ENCODE results near the gene SLC16A9. TPM values are rescaled to one million over a fixed set of nuclear protein-coding genes. Genes with fewer than 3 reads are reported as not detected.
"Not testable (repeated sequence)": the region's sequence is repeated elsewhere in the genome, so short reads cannot be mapped to it uniquely, and the experiment has no call there.

SLC16A9 gene
- polyA plus RNA-seq, 1 experiment: 0.05 TPM

DNA sequence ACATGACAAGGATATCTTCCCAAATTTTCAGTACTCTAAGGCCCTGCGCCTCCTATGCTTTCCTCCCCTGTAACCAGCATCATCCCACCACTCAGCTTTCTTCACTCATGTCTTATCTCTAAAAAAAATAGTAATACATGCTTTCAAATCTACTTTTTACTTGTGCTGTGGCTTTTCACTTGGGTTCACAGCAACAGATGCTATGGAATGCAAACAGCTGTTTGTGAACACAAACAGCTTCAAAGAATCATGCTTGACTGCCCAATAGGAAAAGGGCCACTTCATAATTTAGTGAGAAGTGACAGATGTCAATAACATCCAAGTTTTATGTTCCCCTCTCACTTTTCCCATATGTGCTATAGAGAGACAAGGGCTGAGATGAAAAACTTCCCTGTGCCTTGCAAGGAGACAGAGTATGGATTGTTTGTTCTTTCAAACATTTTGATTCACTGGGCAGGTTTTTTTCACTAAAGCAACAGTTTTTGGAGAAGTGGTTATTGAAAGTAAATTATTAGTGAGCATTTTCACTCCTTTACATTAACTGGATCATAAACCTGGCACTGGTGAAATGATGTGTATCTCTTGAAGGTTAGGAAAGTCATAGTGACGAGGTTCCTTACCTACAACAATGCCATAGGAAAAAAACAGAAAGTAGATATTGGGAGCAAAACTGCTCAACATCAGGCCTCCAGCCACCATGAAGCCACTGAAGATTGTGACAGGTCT is 37.3 kb downstream of the SLC16A9 start:
- no peak for TF ChIP-seq CTCF (IDR thresholded peaks at IDR 0.05; ENCODE audit: insufficient read depth, low read depth, low read length)
- H3K36me3 ChIP-seq (ENCODE audit: control insufficient read depth, insufficient read depth, low read length): no peaks in the 10 kb centered on the region
- H3K4me3 ChIP-seq (ENCODE audit: low read depth, low read length): no peak overlapping the region
- no peak for DNase-seq (ENCODE audit: low read depth)
- POLR2A ChIA-PET: no interaction called here
- no peaks in the 10 kb centered on the region for H3K27me3 ChIP-seq (ENCODE audit: control insufficient read depth, insufficient read depth, low read length)
- CTCF ChIA-PET: no interaction called here

DNA sequence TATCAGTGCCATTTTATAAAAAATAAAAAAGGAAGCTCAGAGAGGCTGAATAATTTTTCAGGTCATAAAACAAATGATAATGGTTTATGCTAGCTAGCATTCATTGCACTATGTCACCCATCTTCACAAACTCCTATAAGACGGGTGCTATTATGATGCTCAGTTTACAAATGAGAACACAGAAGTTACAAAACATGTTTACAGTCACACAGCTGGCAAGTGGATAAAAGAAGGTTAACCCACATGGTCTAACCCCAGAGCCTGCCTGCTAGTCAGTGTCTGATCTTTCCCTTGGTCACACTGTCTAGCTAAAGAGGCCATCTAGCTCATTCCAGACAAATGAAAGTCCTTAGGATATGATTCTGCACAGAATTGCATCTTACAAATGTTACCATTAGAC is 39.4 kb downstream of the SLC16A9 start:
- Histone ChIP-seq H3K27me3 (ENCODE audit: control insufficient read depth, insufficient read depth, low read length) (no peaks in the 10 kb centered on the region), H3K36me3 (ENCODE audit: control insufficient read depth, insufficient read depth, low read length) (no peaks in the 10 kb centered on the region), H3K4me3 (ENCODE audit: low read depth, low read length) (no peak overlapping the region)
- DNase-seq (ENCODE audit: low read depth): no peak
- CTCF ChIA-PET: interaction anchor here (1.0 kb wide), 1 partner anchor 9 kb away, joined by 3 read pairs; no protein-coding TSS in a partner anchor
- no peak for TF ChIP-seq CTCF (IDR thresholded peaks at IDR 0.05; ENCODE audit: insufficient read depth, low read depth, low read length)
- POLR2A ChIA-PET: no interaction called here

GRCh38 chr10:59668096-59668495 is 41.6 kb downstream of the SLC16A9 start:
- CTCF ChIA-PET: no interaction called here
- H3K27me3 ChIP-seq (ENCODE audit: control insufficient read depth, insufficient read depth, low read length): no peaks in the 10 kb centered on the region
- TF ChIP-seq CTCF (IDR thresholded peaks at IDR 0.05; ENCODE audit: insufficient read depth, low read depth, low read length): no peak
- no peak for DNase-seq (ENCODE audit: low read depth)
- POLR2A ChIA-PET: no interaction called here
- no peak overlapping the region for H3K4me3 ChIP-seq (ENCODE audit: low read depth, low read length)
- no peaks in the 10 kb centered on the region for H3K36me3 ChIP-seq (ENCODE audit: control insufficient read depth, insufficient read depth, low read length)

- H3K4me3 ChIP-seq (ENCODE audit: low read depth, low read length): no peak overlapping the region
- no peaks in the 10 kb centered on the region for H3K27me3 ChIP-seq (ENCODE audit: control insufficient read depth, insufficient read depth, low read length)
- DNase-seq (ENCODE audit: low read depth): no peak
- CTCF ChIA-PET: no interaction called here
- no peaks in the 10 kb centered on the region for H3K36me3 ChIP-seq (ENCODE audit: control insufficient read depth, insufficient read depth, low read length)
- no peak for TF ChIP-seq CTCF (IDR thresholded peaks at IDR 0.05; ENCODE audit: insufficient read depth, low read depth, low read length)
- POLR2A ChIA-PET: no interaction called here
These were observed 43.3 kb downstream of the SLC16A9 start for GRCh38 chr10:59666310-59666709.

GRCh38 chr10:59663213-59663612 is 46.4 kb downstream of the SLC16A9 start:
- H3K36me3 ChIP-seq (ENCODE audit: control insufficient read depth, insufficient read depth, low read length); POLR2A ChIA-PET; H3K27me3 ChIP-seq (ENCODE audit: control insufficient read depth, insufficient read depth, low read length); CTCF ChIA-PET; DNase-seq (ENCODE audit: low read depth); H3K4me3 ChIP-seq (ENCODE audit: low read depth, low read length): not testable (repeated sequence)

GRCh38 chr10:59657724-59658123 is 51.9 kb downstream of the SLC16A9 start:
- ChIA-PET CTCF (interaction anchor here (1.0 kb wide), 1 partner anchor 373 kb away, joined by 3 read pairs; no protein-coding TSS in a partner anchor), POLR2A (no interaction called here)
- H3K4me3 ChIP-seq (ENCODE audit: low read depth, low read length): no peak overlapping the region
- TF ChIP-seq CTCF (IDR thresholded peaks at IDR 0.05; ENCODE audit: insufficient read depth, low read depth, low read length): no peak
- no peaks in the 10 kb centered on the region for H3K27me3 ChIP-seq (ENCODE audit: control insufficient read depth, insufficient read depth, low read length)
- no peak for DNase-seq (ENCODE audit: low read depth)
- no peaks in the 10 kb centered on the region for H3K36me3 ChIP-seq (ENCODE audit: control insufficient read depth, insufficient read depth, low read length)
